Measurements from ENCODE around the gene GABRB3.
A peak's percentile ranks its signal among the peaks of the same experiment; 100 is the strongest.

Gene GABRB3

GRCh38 chr15:26628879-26629529, 143.9 kb downstream of the GABRB3 start:
- no peak overlapping the region for H3K4me2 ChIP-seq
- no peak overlapping the region for H3K4me3 ChIP-seq
- H4K20me1 ChIP-seq: no peaks in the 10 kb centered on the region
- H3K9ac ChIP-seq: no peak overlapping the region
- no peak overlapping the region for H3K27ac ChIP-seq
- H3K36me3 ChIP-seq: no peaks in the 10 kb centered on the region
- no peak for TF ChIP-seq Cebpa-rat (IDR thresholded peaks at IDR 0.05)
- H3K9me3 ChIP-seq (replicated peaks in 1 of 11): peaks cover 18 to 40% (median 31%) of the 10 kb centered on the region in 11 experiments
- H3K4me1 ChIP-seq: peaks cover 0 to 10% (median 7%) of the 10 kb centered on the region in 10 experiments; a peak in 15 of 20 replicates
- no peaks in the 10 kb centered on the region for H3K27me3 ChIP-seq

DNA sequence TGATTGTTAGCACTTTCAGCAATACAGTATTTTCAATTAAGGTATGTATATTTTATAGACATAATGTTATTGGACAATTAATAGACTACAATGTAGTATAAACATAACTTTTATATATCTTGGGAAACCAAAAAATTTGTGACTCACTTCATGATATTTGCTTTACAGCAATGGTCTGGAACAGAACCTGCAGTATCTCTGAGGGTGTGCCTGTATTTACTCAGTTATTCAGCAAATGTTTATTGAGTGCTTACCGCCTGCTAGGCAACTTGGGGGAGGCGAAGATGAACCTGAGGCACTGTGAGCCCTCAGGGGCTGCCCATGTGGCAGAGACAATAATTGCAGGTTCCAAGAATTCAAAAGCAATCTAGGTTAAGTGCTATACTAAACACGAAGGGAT, 144.8 kb downstream of the GABRB3 start:
- Histone ChIP-seq H3K4me3 (no peak overlapping the region), H3K9ac (no peak overlapping the region), H3K27ac (no peak overlapping the region), H3K9me3 (replicated peaks in 1 of 11) (peaks cover 18 to 40% (median 31%) of the 10 kb centered on the region in 11 experiments), H3K36me3 (no peaks in the 10 kb centered on the region), H4K20me1 (no peaks in the 10 kb centered on the region), H3K4me1 (peaks cover 0 to 14% (median 10%) of the 10 kb centered on the region in 10 experiments; a peak in 15 of 20 replicates), H3K27me3 (no peaks in the 10 kb centered on the region; a peak in 1 of 22 replicates), H3K4me2 (no peak overlapping the region)
- no peak for TF ChIP-seq Cebpa-rat (IDR thresholded peaks at IDR 0.05)

DNA sequence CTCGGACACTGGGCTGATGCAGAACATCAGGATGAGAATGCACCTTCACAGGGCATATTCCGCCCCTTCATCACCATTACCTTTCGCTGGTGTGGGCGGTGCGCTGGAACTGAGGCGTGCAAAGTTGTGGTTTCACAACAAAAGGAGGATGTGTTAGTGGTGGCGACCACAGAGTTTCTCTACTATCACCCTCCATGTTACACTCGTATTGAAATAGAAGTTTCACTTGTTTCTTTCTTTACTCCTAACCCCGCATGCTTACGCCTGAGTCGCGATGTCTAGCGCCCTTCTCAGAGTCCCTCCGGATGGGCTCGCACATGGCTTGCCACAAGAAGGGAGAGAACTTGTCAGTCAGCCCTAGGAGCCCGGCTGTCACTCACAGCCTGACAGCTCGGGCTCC, 148.7 kb downstream of the GABRB3 start:
- Histone ChIP-seq H3K9me3 (replicated peaks in 1 of 11) (peaks cover 15 to 33% (median 29%) of the 10 kb centered on the region in 11 experiments), H3K27me3 (no peaks in the 10 kb centered on the region; a peak in 1 of 22 replicates), H3K4me2 (peak overlapping the region in 9 of 11 experiments; percentile 24 to 62 (median 50); a peak in 15 of 22 replicates), H3K4me1 (peaks cover 0 to 14% (median 10%) of the 10 kb centered on the region in 10 experiments; a peak in 15 of 20 replicates), H3K4me3 (no peak overlapping the region), H3K36me3 (no peaks in the 10 kb centered on the region), H3K9ac (no peak overlapping the region), H3K27ac (no peak overlapping the region), H4K20me1 (no peaks in the 10 kb centered on the region)
- TF ChIP-seq Cebpa-rat (IDR thresholded peaks at IDR 0.05): no peak

GRCh38 chr15:26623071-26623470, 149.8 kb downstream of the GABRB3 start:
- Histone ChIP-seq H3K9ac (no peak overlapping the region), H3K27me3 (no peaks in the 10 kb centered on the region; a peak in 1 of 22 replicates), H3K4me3 (no peak overlapping the region), H3K4me1 (peaks cover 0 to 14% (median 10%) of the 10 kb centered on the region in 10 experiments; a peak in 15 of 20 replicates), H3K36me3 (no peaks in the 10 kb centered on the region), H4K20me1 (no peaks in the 10 kb centered on the region), H3K9me3 (replicated peaks in 1 of 11) (peaks cover 10 to 23% (median 18%) of the 10 kb centered on the region in 11 experiments; a peak in 21 of 22 replicates), H3K27ac (no peak overlapping the region), H3K4me2 (no peak overlapping the region)
- TF ChIP-seq Cebpa-rat (IDR thresholded peaks at IDR 0.05): no peak

DNA sequence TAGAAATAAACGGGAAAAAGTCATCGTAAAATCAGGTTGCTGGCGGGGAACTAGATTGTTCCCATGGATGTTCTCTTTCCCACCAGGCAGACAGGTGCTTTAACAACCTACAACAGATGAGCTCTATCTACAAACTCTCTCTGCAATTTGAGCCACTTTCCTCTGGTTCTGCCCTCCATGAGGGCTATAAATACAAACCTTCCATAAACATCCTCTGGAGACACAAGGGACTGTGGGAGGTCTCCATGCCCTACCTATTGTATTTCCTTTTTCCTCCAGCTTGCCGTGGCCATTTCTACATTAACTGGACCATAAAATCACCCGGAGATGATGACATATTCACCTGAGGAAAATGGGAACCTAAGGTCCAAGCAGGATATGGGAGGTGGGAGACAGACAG, 151.1 kb downstream of the GABRB3 start:
- no peak for TF ChIP-seq Cebpa-rat (IDR thresholded peaks at IDR 0.05)
- H3K9ac ChIP-seq: no peak overlapping the region
- H4K20me1 ChIP-seq: no peaks in the 10 kb centered on the region
- H3K27me3 ChIP-seq: no peaks in the 10 kb centered on the region; a peak in 1 of 22 replicates
- no peak overlapping the region for H3K4me2 ChIP-seq
- H3K4me1 ChIP-seq: peaks cover 0 to 14% (median 10%) of the 10 kb centered on the region in 10 experiments; a peak in 15 of 20 replicates
- no peak overlapping the region for H3K27ac ChIP-seq
- no peaks in the 10 kb centered on the region for H3K36me3 ChIP-seq
- peaks cover 4 to 12% (median 7%) of the 10 kb centered on the region in 11 experiments; a peak in 20 of 22 replicates for H3K9me3 ChIP-seq (replicated peaks in 1 of 11)
- H3K4me3 ChIP-seq: no peak overlapping the region

- Histone ChIP-seq H3K9me3 (replicated peaks in 1 of 11) (peaks cover 0 to 3% (median 0%) of the 10 kb centered on the region in 11 experiments; a peak in 5 of 22 replicates), H3K27me3 (no peaks in the 10 kb centered on the region; a peak in 1 of 22 replicates), H3K36me3 (no peaks in the 10 kb centered on the region), H3K4me2 (no peak overlapping the region), H3K4me3 (no peak overlapping the region), H4K20me1 (no peaks in the 10 kb centered on the region), H3K4me1 (peaks cover 0 to 14% (median 10%) of the 10 kb centered on the region in 10 experiments; a peak in 15 of 20 replicates), H3K9ac (no peak overlapping the region), H3K27ac (no peak overlapping the region)
- no peak for TF ChIP-seq Cebpa-rat (IDR thresholded peaks at IDR 0.05)
Observed at GRCh38 chr15:26620528-26621458, 152.1 kb downstream of the GABRB3 start.

GRCh38 chr15:26615927-26616302, 157.0 kb downstream of the GABRB3 start:
- no peak overlapping the region for H3K4me2 ChIP-seq
- no peak for TF ChIP-seq Cebpa-rat (IDR thresholded peaks at IDR 0.05)
- H3K9ac ChIP-seq: no peak overlapping the region

GRCh38 chr15:26615188-26615926, 157.5 kb downstream of the GABRB3 start:
- Histone ChIP-seq H3K9ac (no peak overlapping the region), H3K4me1 (no peaks in the 10 kb centered on the region), H3K27me3 (no peaks in the 10 kb centered on the region), H3K27ac (no peak overlapping the region), H3K4me2 (no peak overlapping the region), H3K36me3 (no peaks in the 10 kb centered on the region), H4K20me1 (no peaks in the 10 kb centered on the region), H3K4me3 (no peak overlapping the region), H3K9me3 (replicated peaks in 1 of 11) (peaks cover 2 to 6% (median 5%) of the 10 kb centered on the region in 11 experiments; a peak in 20 of 22 replicates)
- no peak for TF ChIP-seq Cebpa-rat (IDR thresholded peaks at IDR 0.05)

More at GRCh38 chr15:26615927-26616302, 157.0 kb downstream of the GABRB3 start:
- Histone ChIP-seq H3K27ac (no peak overlapping the region), H3K27me3 (no peaks in the 10 kb centered on the region), H3K4me1 (no peaks in the 10 kb centered on the region), H3K4me3 (no peak overlapping the region), H4K20me1 (no peaks in the 10 kb centered on the region), H3K9me3 (replicated peaks in 1 of 11) (peaks cover 0 to under 1% (median 0%) of the 10 kb centered on the region in 11 experiments; a peak in 2 of 22 replicates), H3K36me3 (no peaks in the 10 kb centered on the region)
